Spleen (tissue), 11 donors: ENCODE measurements around the gene ERC2. TPM values are rescaled to one million over a fixed set of nuclear protein-coding genes. Genes with fewer than 3 reads are reported as not detected.

ENCODE experiments used
- DNase-seq: peaks from one replicate; pipeline ENCODE4 v3.0.0-alpha.2; 2020
- H3K27ac ChIP-seq, 8 donors: fragments of 200-600 bp; sonication (generic) in 7 of 8; 1 replicate in 4 of 8; 2 replicates in 4 of 8; pipeline versions ENCODE4 v1.5.0 to v1.8.0; 2016 to 2021; ENCODE audit warnings: inconsistent platforms in 4 of 8, mild to moderate bottlenecking in 4 of 8, moderate library complexity in 1 of 8
- H3K27me3 ChIP-seq, 7 donors: fragments of 200-600 bp; sonication (generic) in 6 of 7; replicated peaks in 1 of 7; 1 replicate in 4 of 7; 2 replicates in 3 of 7; pipeline versions ENCODE4 v1.5.0 to v1.8.0; 2016 to 2021; ENCODE audit warnings: inconsistent platforms in 3 of 7, mild to moderate bottlenecking in 1 of 7
- H3K36me3 ChIP-seq, 6 donors: fragments of 200-600 bp; sonication (generic) in 5 of 6; 1 replicate in 4 of 6; 2 replicates in 2 of 6; pipeline versions ENCODE4 v1.5.0 to v1.8.0; 2016 to 2021; ENCODE audit warnings: inconsistent platforms in 2 of 6
- H3K4me1 ChIP-seq, 6 donors: fragments of 200-600 bp; sonication (generic) in 5 of 6; 1 replicate in 3 of 6; 2 replicates in 3 of 6; pipeline versions ENCODE4 v1.5.0 to v1.8.0; 2016 to 2021; ENCODE audit warnings: inconsistent platforms in 3 of 6
- H3K4me3 ChIP-seq, 8 donors: fragments of 200-600 bp; sonication (generic) in 7 of 8; 1 replicate in 4 of 8; 2 replicates in 4 of 8; pipeline versions ENCODE4 v1.5.0 to v1.8.0; 2016 to 2021; ENCODE audit warnings: inconsistent platforms in 4 of 8, mild to moderate bottlenecking in 4 of 8, moderate library complexity in 2 of 8
- H3K9me3 ChIP-seq, 8 donors: fragments of 200-600 bp; sonication (generic) in 7 of 8; 1 replicate in 4 of 8; 2 replicates in 4 of 8; pipeline versions ENCODE4 v1.5.0 to v1.8.0; 2016 to 2021; ENCODE audit warnings: inconsistent platforms in 4 of 8
- POLR2A ChIP-seq, 3 donors: fragments of 450-650 bp; IDR thresholded peaks; one replicate each; pipeline ENCODE4 v1.5.1; 2017; ENCODE audit warnings: antibody characterized with exemption in 3 of 3, mild to moderate bottlenecking in 1 of 3
- POLR2AphosphoS5 ChIP-seq, 3 donors: sonication (generic); formaldehyde crosslinking; IDR thresholded peaks; one replicate each; pipeline ENCODE4 v1.5.1; 2017; ENCODE audit warnings: antibody characterized with exemption in 3 of 3
- WGBS, 5 donors: extraction: QIAGEN DNeasy Blood & Tissue Kit in 3 of 5; methylation state at CpG; one replicate each; pipeline versions ENCODE4 v1.1.5 to v1.1.7; 2013 to 2018; 5-methylcytosine and 5-hydroxymethylcytosine counted together
- intact Hi-C: fragments of 100-400 bp; cut with DNase I; formaldehyde crosslinking; loops from one replicate; pipeline ENCODE4 v1.15.0; 2023; ENCODE audit warnings: low total_unique reads
- polyA plus RNA-seq, 3 donors: library from polyadenylated mRNA; stranded (reverse); fragments of 200-250 nt; gene quantifications; one replicate each; pipeline ENCODE4 v1.2.1, GENCODE V29; 2013
- total RNA-seq, 7 donors: library from RNA; depleted of rRNA in 3 of 7; stranded (reverse); fragments of >200 nt in 3 of 7; fragmentation: NEBNext Ultra II Directional in 4 of 7; extraction: Animal tissue kit (Norgen Biotek cat#: 25700) in 4 of 7; gene quantifications; one replicate each; pipeline versions ENCODE4 v1.1.0 to v1.2.1, GENCODE V29; 2016 to 2021
- TF ChIP-seq, protein P1 (sequence below), 11 experiments: fragments of 200-600 bp in 7 of 11; fragments of 450-650 bp in 4 of 11; sonication (generic) in 4 of 11; IDR thresholded peaks in 8 of 11; conservative IDR thresholded peaks in 3 of 11; 1 replicate in 7 of 11; 2 replicates in 4 of 11; pipeline versions ENCODE4 v1.4.0 to v1.8.0; 2016 to 2021; ENCODE audit warnings: antibody characterized with exemption in 11 of 11, inconsistent platforms in 4 of 11, mild to moderate bottlenecking in 1 of 11
- donor health status: healthy with polysubstance abuse.
- donor health status: DM: no; HTN: no; CAD: no; lungs with moderate emphysema.
- donor health status: DM: no; HTN: no; CAD: no.
- donor health status: Bipolar disorder and iron deficiency.
- donor health status: healthy.
- donor health status: DM: no; HTN: no; CAD: no.
- donor health status: DM: yes; HTN: yes; CAD: no.

ERC2 gene
- total and polyA plus RNA-seq, 10 donors = 0.04 to 4.9 (median 0.39) TPM

DNA sequence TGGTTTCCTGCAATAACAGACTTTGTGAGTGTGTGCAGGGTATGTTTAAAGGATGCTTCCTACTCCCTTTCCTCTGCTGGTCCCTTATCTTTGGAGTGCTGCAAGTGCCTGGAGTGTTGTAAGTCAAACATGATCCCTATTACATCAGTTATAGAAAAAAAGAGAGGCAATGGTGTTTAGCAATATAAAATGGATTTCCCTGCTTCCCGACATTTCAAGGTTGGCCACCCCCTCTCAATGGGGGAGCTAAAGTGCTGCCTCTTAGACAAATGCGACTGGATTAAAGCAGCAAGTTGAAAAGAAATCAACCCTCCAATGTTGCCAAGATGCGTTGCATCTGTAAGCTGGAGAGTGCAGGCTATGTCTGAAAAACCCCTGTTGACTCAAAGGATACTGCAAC lies 778.1 kb downstream of the ERC2 start:
- Histone ChIP-seq H3K9me3 (no peaks in the 10 kb centered on the region), H3K4me3 (no peak overlapping the region), H3K4me1 (no peaks in the 10 kb centered on the region), H3K27me3 (no peaks in the 10 kb centered on the region), H3K27ac (no peak overlapping the region), H3K36me3 (no peaks in the 10 kb centered on the region)
- intact Hi-C loops = no loop called here
- DNase-seq = no peak
- WGBS, 5 donors = 53 to 90% (median 71%) methylated on average over 3 of the region's 3 CpGs
- TF ChIP-seq POLR2A (IDR thresholded peaks at IDR 0.05) = no peak
- TF ChIP-seq, protein P1, sequence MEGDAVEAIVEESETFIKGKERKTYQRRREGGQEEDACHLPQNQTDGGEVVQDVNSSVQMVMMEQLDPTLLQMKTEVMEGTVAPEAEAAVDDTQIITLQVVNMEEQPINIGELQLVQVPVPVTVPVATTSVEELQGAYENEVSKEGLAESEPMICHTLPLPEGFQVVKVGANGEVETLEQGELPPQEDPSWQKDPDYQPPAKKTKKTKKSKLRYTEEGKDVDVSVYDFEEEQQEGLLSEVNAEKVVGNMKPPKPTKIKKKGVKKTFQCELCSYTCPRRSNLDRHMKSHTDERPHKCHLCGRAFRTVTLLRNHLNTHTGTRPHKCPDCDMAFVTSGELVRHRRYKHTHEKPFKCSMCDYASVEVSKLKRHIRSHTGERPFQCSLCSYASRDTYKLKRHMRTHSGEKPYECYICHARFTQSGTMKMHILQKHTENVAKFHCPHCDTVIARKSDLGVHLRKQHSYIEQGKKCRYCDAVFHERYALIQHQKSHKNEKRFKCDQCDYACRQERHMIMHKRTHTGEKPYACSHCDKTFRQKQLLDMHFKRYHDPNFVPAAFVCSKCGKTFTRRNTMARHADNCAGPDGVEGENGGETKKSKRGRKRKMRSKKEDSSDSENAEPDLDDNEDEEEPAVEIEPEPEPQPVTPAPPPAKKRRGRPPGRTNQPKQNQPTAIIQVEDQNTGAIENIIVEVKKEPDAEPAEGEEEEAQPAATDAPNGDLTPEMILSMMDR (IDR thresholded peaks at IDR 0.05 in 8 of 11, conservative IDR thresholded peaks at IDR 0.05 in 3 of 11) = no peak
- no peak for TF ChIP-seq POLR2AphosphoS5 (IDR thresholded peaks at IDR 0.05)

DNA sequence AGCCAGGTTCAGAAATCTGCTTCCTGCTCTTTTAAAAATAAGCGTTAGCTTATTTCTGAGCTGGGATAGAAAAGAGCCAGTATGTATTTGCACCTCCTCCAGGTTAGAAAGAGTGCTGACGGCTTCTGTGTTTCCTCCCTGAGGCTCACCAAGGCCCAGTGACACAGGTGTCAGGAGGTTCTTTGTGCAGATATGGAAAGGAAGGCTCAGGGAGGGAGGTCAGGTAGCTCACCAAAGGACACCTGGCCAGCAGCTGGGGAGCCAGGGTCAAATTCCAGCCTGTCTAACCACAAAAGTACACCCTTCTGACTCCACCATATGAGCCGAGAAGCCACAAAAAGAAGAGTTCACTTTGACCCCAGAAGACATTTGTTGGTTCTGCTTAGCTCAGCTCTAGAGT lies 780.1 kb downstream of the ERC2 start:
- Histone ChIP-seq H3K4me1 (no peaks in the 10 kb centered on the region), H3K9me3 (no peaks in the 10 kb centered on the region), H3K4me3 (no peak overlapping the region), H3K27ac (no peak overlapping the region), H3K27me3 (no peaks in the 10 kb centered on the region), H3K36me3 (no peaks in the 10 kb centered on the region)
- TF ChIP-seq POLR2A (IDR thresholded peaks at IDR 0.05) = no peak
- 79 to 90% (median 87%) methylated on average over 3 of the region's 3 CpGs for WGBS, 5 donors
- intact Hi-C loops = no loop called here
- DNase-seq = no peak

DNA sequence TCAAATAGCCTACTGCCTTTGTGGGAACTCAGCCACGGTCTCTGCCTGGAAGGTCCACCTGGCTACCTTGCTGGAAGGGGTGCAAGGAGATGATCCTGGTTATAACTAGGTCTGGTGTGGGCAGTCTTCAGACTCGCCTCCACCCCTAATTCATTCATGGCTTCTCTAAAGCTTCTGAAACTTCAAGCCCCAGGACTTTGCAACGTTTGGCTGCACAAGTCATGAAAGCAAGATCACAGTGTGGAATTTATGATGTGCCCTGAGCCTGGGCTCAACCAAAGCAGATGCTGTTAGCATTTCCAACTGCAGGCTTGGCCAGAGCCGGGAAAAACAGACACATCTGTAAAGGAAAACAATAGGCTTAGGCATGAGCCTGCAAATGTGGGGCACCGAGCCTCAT lies 780.7 kb downstream of the ERC2 start:
- Histone ChIP-seq H3K27me3 (no peaks in the 10 kb centered on the region), H3K36me3 (no peaks in the 10 kb centered on the region), H3K9me3 (no peaks in the 10 kb centered on the region), H3K4me3 (no peak overlapping the region), H3K27ac (no peak overlapping the region), H3K4me1 (no peaks in the 10 kb centered on the region)
- WGBS, 5 donors = 75 to 90% (median 80%) methylated on average over 5 of the region's 5 CpGs
- TF ChIP-seq POLR2AphosphoS5 (IDR thresholded peaks at IDR 0.05) (no peak), POLR2A (IDR thresholded peaks at IDR 0.05) (no peak)
- TF ChIP-seq, protein P1 (IDR thresholded peaks at IDR 0.05 in 8 of 11, conservative IDR thresholded peaks at IDR 0.05 in 3 of 11) = no peak
- no peak for DNase-seq
- intact Hi-C loops = no loop called here

DNA sequence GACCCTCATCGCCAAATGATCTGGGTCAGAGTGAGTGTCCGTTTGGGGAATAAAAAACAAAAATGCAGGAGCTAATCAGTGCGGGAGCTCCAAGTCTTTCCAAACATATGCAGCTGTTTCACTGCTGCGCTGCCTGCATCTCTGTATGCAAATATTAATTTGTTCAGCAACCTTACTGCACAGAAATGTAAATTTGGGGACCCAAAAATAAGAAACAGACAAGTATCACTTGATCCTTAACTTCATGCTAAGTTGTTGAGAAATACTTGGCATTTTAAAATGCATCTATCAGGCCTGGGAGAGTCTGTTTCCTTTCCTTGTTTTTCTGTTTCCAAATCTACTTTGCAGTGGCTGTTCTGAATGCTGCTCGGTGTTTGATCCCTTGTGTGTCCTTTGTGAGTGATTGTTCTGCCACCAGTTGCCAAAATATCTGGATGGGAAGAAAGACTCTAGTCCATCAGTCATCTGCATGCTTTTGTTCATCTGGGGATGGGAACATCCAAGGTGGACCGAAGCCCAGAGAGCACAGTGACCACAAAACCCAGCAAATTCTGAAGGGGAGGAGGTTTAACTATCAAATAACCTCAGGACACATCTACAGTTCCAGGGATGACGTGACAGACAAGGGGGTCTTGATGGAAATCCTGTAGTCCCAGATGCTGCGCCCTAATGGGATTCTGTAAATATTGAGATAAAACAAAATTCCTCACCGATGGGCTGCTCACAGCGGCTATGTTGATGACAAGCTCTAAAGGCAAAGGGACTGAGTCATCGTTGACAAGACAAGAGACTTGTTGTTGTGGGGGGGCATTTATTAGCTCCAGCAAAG lies 781.6 kb downstream of the ERC2 start:
- TF ChIP-seq POLR2A (IDR thresholded peaks at IDR 0.05) (no peak), POLR2AphosphoS5 (IDR thresholded peaks at IDR 0.05) (no peak)
- TF ChIP-seq, protein P1 (IDR thresholded peaks at IDR 0.05 in 8 of 11, conservative IDR thresholded peaks at IDR 0.05 in 3 of 11) = no peak
- no peak overlapping the region for H3K27ac ChIP-seq
- 77 to 90% (median 83%) methylated on average over 11 of the region's 11 CpGs for WGBS, 5 donors
- no peaks in the 10 kb centered on the region for H3K36me3 ChIP-seq
- intact Hi-C loops = no loop called here
- H3K4me3 ChIP-seq = no peak overlapping the region
- DNase-seq = no peak
- no peaks in the 10 kb centered on the region for H3K27me3 ChIP-seq
- H3K4me1 ChIP-seq = no peaks in the 10 kb centered on the region
- H3K9me3 ChIP-seq = no peaks in the 10 kb centered on the region
